Fibroblast of mammary gland (primary cell): Measurements from ENCODE around the gene KCNK18.

ENCODE experiments used
- DNase-seq: peaks from one replicate; pipeline ENCODE4 v3.0.0-alpha.2; 2010; ENCODE audit warnings: low read depth
- H3K4me3 ChIP-seq: 2 replicates; pipeline ENCODE4 v1.5.1; 2011; ENCODE audit warnings: low read depth, mild to moderate bottlenecking, low read length, moderate library complexity; ENCODE audit not compliant: control insufficient read depth
- TF ChIP-seq, protein P1 (sequence below): conservative IDR thresholded peaks from 2 replicates; pipeline ENCODE4 v1.5.1; 2011; ENCODE audit warnings: low read depth, low read length, inconsistent platforms; ENCODE audit not compliant: control insufficient read depth, insufficient read depth

Gene KCNK18

DNA sequence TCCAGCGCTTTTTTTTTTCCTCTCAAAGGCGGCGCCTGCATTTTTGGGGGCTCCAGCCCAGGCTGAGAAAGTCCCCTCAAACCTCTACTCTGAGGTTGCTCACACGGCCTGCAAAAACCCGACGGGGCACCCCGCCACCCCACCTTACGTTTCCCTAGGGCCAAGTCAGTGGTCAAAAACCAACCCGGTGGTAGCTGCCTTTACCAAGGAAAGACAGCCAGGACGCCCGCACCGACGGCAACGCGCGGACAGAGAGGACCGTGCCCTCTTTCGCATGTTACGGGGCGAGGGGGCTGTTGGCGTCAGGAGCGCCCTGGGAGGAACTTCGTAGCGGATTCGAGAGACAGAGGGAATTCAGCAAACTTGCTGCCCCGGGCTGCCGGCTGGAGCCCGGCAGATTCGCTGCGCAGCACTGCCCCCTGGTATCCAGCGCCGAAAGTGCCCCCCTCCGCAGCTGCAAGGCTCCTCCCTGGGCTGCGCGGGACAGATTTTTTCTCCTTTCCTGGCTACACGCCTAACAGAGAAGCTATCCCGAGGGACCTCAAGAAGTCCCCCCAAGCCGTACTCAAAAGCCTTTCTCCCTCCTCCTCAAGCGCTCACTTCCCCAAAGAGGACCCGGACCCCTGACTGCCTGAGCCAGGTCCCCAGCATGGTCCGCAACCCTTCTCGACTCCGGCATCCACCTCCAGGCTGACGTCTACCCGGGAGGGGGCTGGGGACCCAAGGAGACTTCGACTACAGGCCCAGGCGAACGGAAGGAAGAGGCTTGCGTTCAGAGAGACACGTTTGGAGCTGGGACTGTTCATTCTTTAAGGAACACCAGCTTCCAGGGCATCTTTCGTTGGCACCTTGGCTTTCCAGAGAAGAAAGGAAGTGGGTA is 31.5 kb upstream of the KCNK18 start:
- TF ChIP-seq, protein P1, sequence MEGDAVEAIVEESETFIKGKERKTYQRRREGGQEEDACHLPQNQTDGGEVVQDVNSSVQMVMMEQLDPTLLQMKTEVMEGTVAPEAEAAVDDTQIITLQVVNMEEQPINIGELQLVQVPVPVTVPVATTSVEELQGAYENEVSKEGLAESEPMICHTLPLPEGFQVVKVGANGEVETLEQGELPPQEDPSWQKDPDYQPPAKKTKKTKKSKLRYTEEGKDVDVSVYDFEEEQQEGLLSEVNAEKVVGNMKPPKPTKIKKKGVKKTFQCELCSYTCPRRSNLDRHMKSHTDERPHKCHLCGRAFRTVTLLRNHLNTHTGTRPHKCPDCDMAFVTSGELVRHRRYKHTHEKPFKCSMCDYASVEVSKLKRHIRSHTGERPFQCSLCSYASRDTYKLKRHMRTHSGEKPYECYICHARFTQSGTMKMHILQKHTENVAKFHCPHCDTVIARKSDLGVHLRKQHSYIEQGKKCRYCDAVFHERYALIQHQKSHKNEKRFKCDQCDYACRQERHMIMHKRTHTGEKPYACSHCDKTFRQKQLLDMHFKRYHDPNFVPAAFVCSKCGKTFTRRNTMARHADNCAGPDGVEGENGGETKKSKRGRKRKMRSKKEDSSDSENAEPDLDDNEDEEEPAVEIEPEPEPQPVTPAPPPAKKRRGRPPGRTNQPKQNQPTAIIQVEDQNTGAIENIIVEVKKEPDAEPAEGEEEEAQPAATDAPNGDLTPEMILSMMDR, result peak; percentile 62
- H3K4me3 ChIP-seq, result no peak overlapping the region
- DNase-seq, result peak; percentile 49

DNA sequence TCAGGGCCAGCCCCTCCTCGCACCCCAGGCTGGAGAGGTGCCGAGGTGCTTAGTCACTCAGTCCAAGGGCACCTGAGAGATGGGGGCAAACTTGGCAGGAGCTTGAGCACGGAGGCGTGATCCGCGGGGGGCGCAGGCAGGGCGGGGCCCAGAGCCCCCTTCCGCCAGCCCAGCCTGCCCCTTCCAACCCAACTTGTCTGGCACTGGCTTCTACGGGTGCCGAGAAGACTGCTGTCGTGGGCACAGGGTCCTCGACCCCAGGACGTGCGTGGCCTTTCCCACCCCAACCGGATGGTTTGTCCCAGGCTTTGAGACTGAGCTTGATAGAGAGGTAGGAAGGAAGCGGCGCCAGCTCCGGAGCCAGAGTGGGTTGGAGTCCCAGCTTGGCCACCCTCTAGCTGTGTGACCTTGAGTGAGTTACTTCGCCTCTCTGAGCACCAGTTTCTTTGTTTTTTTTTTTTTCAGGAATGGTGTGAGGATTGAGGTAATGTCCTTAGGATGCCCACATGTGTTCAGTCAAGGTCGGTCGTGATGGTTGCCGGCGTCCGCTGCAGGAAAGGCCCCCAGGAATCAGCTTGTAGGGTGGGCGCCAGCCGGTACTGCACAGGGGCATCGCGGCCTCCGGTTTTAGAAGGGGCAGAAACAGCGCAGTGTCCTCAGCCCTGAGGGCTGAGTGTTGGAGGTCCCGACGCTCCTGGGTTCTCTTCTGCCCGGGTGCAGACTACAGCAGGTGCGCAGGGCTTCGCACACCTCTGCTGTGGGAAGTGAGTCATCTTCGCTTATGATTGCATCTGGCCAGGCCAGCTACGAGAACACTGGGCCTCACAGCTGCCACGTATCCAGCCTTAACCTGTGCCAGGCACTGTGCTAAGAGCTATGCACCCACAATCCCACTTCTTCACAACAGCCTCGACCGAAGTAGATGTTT is 30.6 kb upstream of the KCNK18 start:
- TF ChIP-seq, protein P1, result no peak
- no peak overlapping the region for H3K4me3 ChIP-seq
- DNase-seq, result no peak

DNA sequence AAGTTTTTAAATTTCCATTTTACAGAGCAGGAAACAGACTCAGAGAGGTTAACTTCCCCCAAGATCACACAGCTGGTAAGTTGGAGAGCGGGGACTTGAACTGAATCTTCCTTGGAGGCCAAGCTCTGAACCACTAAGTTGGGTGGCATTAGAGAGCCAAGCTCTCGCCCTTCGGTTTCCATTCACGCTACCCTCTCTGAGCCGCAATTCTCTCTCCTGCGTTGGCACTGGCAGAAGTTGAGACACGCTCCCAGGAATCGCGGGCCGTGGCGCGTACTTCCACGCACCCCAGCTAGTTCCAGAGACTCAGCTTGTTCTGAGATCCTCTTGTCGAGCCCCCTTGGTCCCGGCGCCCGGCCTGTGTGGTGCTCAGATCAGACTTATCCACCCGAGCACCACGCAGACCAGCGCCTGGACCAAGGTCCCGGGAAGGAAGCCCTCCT is 29.9 kb upstream of the KCNK18 start:
- TF ChIP-seq, protein P1, result no peak
- H3K4me3 ChIP-seq, result no peak overlapping the region
- DNase-seq, result no peak

DNA sequence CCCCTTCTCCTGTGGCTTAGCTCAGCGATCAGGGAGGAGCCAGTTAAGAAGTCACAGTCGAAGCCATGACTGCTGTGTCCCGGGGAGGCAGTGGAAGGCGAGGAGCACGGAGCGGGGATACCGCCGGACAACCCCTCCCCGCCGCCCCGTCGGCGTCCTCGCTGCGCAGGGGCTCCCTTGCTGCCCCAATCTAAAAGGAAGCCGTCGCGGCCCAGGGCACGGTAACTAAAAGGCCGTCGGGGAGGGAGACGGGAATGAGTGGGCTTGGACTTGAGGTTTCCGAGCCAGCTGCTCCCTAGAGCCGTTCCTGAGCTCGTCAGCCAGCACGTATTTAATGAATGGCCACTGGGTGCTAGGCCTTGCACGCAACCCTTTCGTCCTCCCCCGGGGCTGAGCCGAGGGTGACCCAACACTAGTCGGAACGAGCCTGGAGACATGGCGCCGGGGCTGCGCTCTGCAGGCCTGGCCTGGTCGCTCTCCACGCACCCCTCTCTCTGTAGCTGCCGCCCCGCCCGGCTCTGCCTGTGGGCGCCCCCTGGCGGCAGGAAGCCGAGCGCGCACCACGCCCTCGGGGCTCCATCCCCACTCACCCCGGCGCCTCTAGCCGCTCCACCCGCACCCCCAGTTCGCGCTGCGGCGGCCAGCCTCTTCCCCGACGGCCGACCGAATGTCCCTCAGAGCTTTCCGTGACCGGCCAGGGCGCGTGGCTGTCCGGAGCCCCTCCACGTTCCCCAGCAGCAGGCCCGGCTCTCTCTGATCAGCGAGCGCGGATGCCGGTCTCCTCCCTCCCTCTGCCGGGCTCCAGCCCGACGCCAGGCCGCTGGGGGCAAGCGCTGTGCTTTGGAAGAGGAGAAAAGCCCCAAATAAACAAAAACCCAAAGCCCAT is 29.3 kb upstream of the KCNK18 start:
- peak; percentile 21 for DNase-seq
- TF ChIP-seq, protein P1, result peak; percentile 38
- no peak overlapping the region for H3K4me3 ChIP-seq

DNA sequence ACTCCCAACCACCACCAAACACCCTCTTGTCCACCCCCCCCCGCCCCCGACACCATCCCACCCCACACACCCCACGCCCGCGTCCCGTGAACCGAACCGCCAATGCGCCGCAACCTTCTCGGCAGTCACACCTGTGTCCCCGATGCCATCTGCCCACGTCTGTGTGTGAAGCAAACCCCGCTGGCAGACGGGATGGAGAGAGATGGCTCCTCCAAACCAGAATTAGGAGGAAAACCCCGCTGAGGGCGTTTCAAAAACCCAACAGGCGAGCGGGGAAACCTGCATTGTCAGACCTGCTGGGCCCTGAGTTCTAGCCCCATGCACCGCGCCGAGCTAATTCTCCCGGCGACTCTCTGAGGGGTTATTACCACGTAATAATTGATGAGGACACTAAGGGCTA is 28.6 kb upstream of the KCNK18 start:
- TF ChIP-seq, protein P1, result no peak
- no peak overlapping the region for H3K4me3 ChIP-seq
- DNase-seq, result no peak

DNA sequence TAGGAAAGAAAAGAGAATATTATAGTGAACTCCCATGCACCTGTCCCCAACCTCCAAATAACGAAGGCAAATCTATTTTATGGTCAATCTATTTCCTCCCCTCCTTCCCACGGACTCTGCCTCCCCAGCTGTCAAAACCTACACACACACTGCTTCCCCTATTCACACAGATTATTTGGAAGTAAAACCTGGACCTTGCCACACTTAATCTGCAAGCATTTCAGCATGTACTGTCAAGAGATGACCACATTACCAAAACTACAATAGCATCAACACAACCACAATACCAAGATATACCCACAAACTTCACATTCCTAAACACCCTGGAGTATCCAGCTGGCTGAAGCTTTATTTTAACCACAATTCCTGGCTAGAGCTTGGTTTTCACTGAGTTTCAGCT is 27.8 kb upstream of the KCNK18 start:
- TF ChIP-seq, protein P1, result no peak
- H3K4me3 ChIP-seq, result no peak overlapping the region
- DNase-seq, result no peak
